ENCODE results near the gene UGT2A2. TPM values are rescaled to one million over a fixed set of nuclear protein-coding genes. Genes with fewer than 3 reads are reported as not detected.

Gene UGT2A2
- total RNA-seq, 1 experiment from 2014 or later, result not detected

DNA sequence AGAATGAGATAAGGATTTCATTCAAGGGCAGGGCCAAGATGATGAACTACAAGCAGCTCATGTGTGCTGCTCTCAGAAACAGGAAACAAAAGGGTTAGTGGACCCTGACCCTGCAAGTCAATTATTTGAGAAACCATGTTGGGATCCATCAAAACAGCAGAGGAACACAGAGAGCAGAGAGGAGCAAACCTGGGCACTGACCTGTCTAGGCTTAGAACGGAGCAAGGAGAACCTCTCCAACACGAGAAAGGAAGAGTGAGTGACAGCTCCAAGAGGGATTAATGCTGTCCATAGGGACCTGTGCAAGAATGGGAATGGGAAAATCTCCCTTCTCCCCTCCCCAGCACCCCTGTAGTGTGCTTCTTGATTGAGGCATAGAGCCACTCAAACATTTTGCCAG is 89.8 kb downstream of the UGT2A2 start:
- CTCF ChIA-PET, result no interaction called here
- no peaks in the 10 kb centered on the region for H3K4me1 ChIP-seq (ENCODE audit: insufficient read depth, low read length, poor library complexity, severe bottlenecking)
- no peaks in the 10 kb centered on the region for H3K9me3 ChIP-seq (ENCODE audit: low read depth, low read length, poor library complexity, severe bottlenecking)
- no TSS peak for BruUV-seq (replicated peaks)
- no peaks in the 10 kb centered on the region for H3K36me3 ChIP-seq (ENCODE audit: insufficient read depth, low read length, poor library complexity, severe bottlenecking)
- intact Hi-C loops (cut with micrococcal nuclease; ENCODE audit: unreplicated experiment), result no loop called here
- no peak for DNase-seq (ENCODE audit: low spot score)
- no peak overlapping the region for H3K27ac ChIP-seq (ENCODE audit: low read depth, low read length, poor library complexity, severe bottlenecking)
- TF ChIP-seq EZH2 (IDR thresholded peaks at IDR 0.05; ENCODE audit: borderline replicate concordance, low read depth, low read length, poor library complexity, severe bottlenecking), result no peak
- TF ChIP-seq, protein P1, sequence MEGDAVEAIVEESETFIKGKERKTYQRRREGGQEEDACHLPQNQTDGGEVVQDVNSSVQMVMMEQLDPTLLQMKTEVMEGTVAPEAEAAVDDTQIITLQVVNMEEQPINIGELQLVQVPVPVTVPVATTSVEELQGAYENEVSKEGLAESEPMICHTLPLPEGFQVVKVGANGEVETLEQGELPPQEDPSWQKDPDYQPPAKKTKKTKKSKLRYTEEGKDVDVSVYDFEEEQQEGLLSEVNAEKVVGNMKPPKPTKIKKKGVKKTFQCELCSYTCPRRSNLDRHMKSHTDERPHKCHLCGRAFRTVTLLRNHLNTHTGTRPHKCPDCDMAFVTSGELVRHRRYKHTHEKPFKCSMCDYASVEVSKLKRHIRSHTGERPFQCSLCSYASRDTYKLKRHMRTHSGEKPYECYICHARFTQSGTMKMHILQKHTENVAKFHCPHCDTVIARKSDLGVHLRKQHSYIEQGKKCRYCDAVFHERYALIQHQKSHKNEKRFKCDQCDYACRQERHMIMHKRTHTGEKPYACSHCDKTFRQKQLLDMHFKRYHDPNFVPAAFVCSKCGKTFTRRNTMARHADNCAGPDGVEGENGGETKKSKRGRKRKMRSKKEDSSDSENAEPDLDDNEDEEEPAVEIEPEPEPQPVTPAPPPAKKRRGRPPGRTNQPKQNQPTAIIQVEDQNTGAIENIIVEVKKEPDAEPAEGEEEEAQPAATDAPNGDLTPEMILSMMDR (conservative IDR thresholded peaks at IDR 0.05; ENCODE audit: low read depth, low read length), result no peak
- no peaks in the 10 kb centered on the region for H3K27me3 ChIP-seq (replicated peaks; ENCODE audit: insufficient read depth, low read depth, low read length, poor library complexity)
- POLR2A ChIA-PET (ENCODE audit: low non-redundant PET), result no interaction called here
- no peak overlapping the region for H3K4me3 ChIP-seq (ENCODE audit: low read depth, low read length, poor library complexity, severe bottlenecking)

GRCh38 chr4:69546134-69546765 is 93.2 kb downstream of the UGT2A2 start:
- POLR2A ChIA-PET (ENCODE audit: low non-redundant PET), result no interaction called here
- intact Hi-C loops (cut with micrococcal nuclease; ENCODE audit: unreplicated experiment), result no loop called here
- CTCF ChIA-PET, result no interaction called here
- Histone ChIP-seq H3K27ac (ENCODE audit: low read depth, low read length, poor library complexity, severe bottlenecking) (no peak overlapping the region), H3K27me3 (replicated peaks; ENCODE audit: insufficient read depth, low read depth, low read length, poor library complexity) (no peaks in the 10 kb centered on the region), H3K4me1 (ENCODE audit: insufficient read depth, low read length, poor library complexity, severe bottlenecking) (no peaks in the 10 kb centered on the region), H3K4me3 (ENCODE audit: low read depth, low read length, poor library complexity, severe bottlenecking) (no peak overlapping the region), H3K36me3 (ENCODE audit: insufficient read depth, low read length, poor library complexity, severe bottlenecking) (no peaks in the 10 kb centered on the region), H3K9me3 (ENCODE audit: low read depth, low read length, poor library complexity, severe bottlenecking) (no peaks in the 10 kb centered on the region)
- BruUV-seq (replicated peaks), result no TSS peak
- TF ChIP-seq, protein P1 (conservative IDR thresholded peaks at IDR 0.05; ENCODE audit: low read depth, low read length), result no peak
- TF ChIP-seq EZH2 (IDR thresholded peaks at IDR 0.05; ENCODE audit: borderline replicate concordance, low read depth, low read length, poor library complexity, severe bottlenecking), result no peak
- DNase-seq (ENCODE audit: low spot score), result no peak

Other genes with a start within 250 kb of the UGT2A2 start
- not detected in 2 replicates for gene UGT2B4, start 143.7 kb downstream of the UGT2A2 start, total RNA-seq (2021)
- not detected in 2 replicates for gene UGT2A1, start 13.6 kb upstream of the UGT2A2 start, total RNA-seq (2021)
- gene SULT1B1, start 121.0 kb upstream of the UGT2A2 start, total RNA-seq (2021), result 1.8 and 2.1 TPM in 2 replicates
- gene SULT1E1, start 220.5 kb upstream of the UGT2A2 start, total RNA-seq (2021), result 13.4 and 16.0 TPM in 2 replicates